Sigmoid colon (tissue), 7 donors: ENCODE data around the gene SLC6A3. TPM values are rescaled to one million over a fixed set of nuclear protein-coding genes. Genes with fewer than 3 reads are reported as not detected.

ENCODE experiments used
- DNase-seq: peaks from one replicate; pipeline ENCODE4 v3.0.0-alpha.2; 2019
- H3K27ac ChIP-seq, 4 donors: fragments of 200-600 bp; sonication (generic); one replicate each; pipeline ENCODE4 v1.5.1; 2016 to 2019; ENCODE audit warnings: mild to moderate bottlenecking in 1 of 4
- H3K27me3 ChIP-seq, 3 donors: fragments of 200-600 bp; sonication (generic); one replicate each; pipeline ENCODE4 v1.5.1; 2019; ENCODE audit warnings: mild to moderate bottlenecking in 1 of 3
- H3K36me3 ChIP-seq, 4 donors: fragments of 200-600 bp; sonication (generic); one replicate each; pipeline ENCODE4 v1.5.1; 2016 to 2019
- H3K4me1 ChIP-seq, 4 donors: fragments of 200-600 bp; sonication (generic); one replicate each; pipeline ENCODE4 v1.5.1; 2017 to 2019
- H3K4me3 ChIP-seq, 4 donors: fragments of 200-600 bp; sonication (generic); one replicate each; pipeline ENCODE4 v1.5.1; 2017 to 2019; ENCODE audit warnings: mild to moderate bottlenecking in 2 of 4, moderate library complexity in 1 of 4
- H3K9me3 ChIP-seq, 4 donors: fragments of 200-600 bp in 3 of 4; sonication (generic) in 3 of 4; one replicate each; pipeline versions ENCODE4 v1.5.1 to v1.6.1; 2013 to 2019
- EP300 ChIP-seq, 4 donors: sonication (generic); formaldehyde crosslinking; IDR thresholded peaks; one replicate each; pipeline ENCODE4 v1.6.1; 2017; ENCODE audit warnings: antibody characterized with exemption in 4 of 4
- POLR2A ChIP-seq, 2 donors: fragments of 450-650 bp; IDR thresholded peaks; one replicate each; pipeline ENCODE4 v1.6.1; 2016; ENCODE audit warnings: antibody characterized with exemption in 2 of 2, mild to moderate bottlenecking in 2 of 2, moderate library complexity in 2 of 2
- POLR2AphosphoS5 ChIP-seq, 4 donors: sonication (generic); formaldehyde crosslinking; IDR thresholded peaks; one replicate each; pipeline ENCODE4 v1.6.1; 2017; ENCODE audit warnings: antibody characterized with exemption in 4 of 4
- WGBS, 2 donors: extraction: QIAGEN DNeasy Blood & Tissue Kit; methylation state at CpG; one replicate each; pipeline ENCODE4 v1.1.7; 2013; 5-methylcytosine and 5-hydroxymethylcytosine counted together
- intact Hi-C: fragments of 100-400 bp; cut with DNase I; formaldehyde crosslinking; loops from one replicate; pipeline ENCODE4 v1.15.1; 2023
- polyA plus RNA-seq, 3 donors: library from polyadenylated mRNA; stranded (reverse); fragments of 200-250 nt; gene quantifications; one replicate each; pipeline ENCODE4 v1.2.3, GENCODE V29; 2013
- total RNA-seq, 4 donors: library from RNA; depleted of rRNA; stranded (reverse); fragments of >200 nt; gene quantifications; one replicate each; pipeline ENCODE4 v1.1.0, GENCODE V29; 2016
- TF ChIP-seq, protein P1 (sequence below), 4 experiments: fragments of 450-650 bp in 3 of 4; fragments of 200-600 bp in 1 of 4; IDR thresholded peaks; one replicate each; pipeline ENCODE4 v1.5.1; 2016 to 2019; ENCODE audit warnings: antibody characterized with exemption in 4 of 4, mild to moderate bottlenecking in 3 of 4, moderate library complexity in 2 of 4
- donor health status: healthy with polysubstance abuse.
- donor health status: Bipolar disorder and iron deficiency.
- donor health status: healthy.

Gene SLC6A3
- total and polyA plus RNA-seq, 7 donors, result 0.06 TPM; not detected in 6

- H3K9me3 ChIP-seq, result no peaks in the 10 kb centered on the region
- H3K4me1 ChIP-seq, result peaks cover 0 to 21% (median 19%) of the 10 kb centered on the region in 4 donors
- intact Hi-C loops, result no loop called here
- 49 to 71% methylated on average over 9 of the region's 9 CpGs for WGBS, 2 donors
- H3K27me3 ChIP-seq, result peaks cover 35 to 95% (median 70%) of the 10 kb centered on the region in 3 donors
- TF ChIP-seq, protein P1, sequence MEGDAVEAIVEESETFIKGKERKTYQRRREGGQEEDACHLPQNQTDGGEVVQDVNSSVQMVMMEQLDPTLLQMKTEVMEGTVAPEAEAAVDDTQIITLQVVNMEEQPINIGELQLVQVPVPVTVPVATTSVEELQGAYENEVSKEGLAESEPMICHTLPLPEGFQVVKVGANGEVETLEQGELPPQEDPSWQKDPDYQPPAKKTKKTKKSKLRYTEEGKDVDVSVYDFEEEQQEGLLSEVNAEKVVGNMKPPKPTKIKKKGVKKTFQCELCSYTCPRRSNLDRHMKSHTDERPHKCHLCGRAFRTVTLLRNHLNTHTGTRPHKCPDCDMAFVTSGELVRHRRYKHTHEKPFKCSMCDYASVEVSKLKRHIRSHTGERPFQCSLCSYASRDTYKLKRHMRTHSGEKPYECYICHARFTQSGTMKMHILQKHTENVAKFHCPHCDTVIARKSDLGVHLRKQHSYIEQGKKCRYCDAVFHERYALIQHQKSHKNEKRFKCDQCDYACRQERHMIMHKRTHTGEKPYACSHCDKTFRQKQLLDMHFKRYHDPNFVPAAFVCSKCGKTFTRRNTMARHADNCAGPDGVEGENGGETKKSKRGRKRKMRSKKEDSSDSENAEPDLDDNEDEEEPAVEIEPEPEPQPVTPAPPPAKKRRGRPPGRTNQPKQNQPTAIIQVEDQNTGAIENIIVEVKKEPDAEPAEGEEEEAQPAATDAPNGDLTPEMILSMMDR (IDR thresholded peaks at IDR 0.05), result no peak
- TF ChIP-seq POLR2A (IDR thresholded peaks at IDR 0.05), result no peak
- TF ChIP-seq POLR2AphosphoS5 (IDR thresholded peaks at IDR 0.05), result no peak
- TF ChIP-seq EP300 (IDR thresholded peaks at IDR 0.05), result no peak
- DNase-seq, result no peak
- H3K36me3 ChIP-seq, result no peaks in the 10 kb centered on the region
- no peak overlapping the region for H3K27ac ChIP-seq
- H3K4me3 ChIP-seq, result no peak overlapping the region
These were observed 2.1 kb downstream of the SLC6A3 start for GRCh38 chr5:1443171-1443570.

- no peak for DNase-seq
- Histone ChIP-seq H3K27ac (no peak overlapping the region), H3K4me3 (no peak overlapping the region), H3K4me1 (peaks cover 0 to 21% (median 19%) of the 10 kb centered on the region in 4 donors), H3K27me3 (peaks cover 32 to 93% (median 70%) of the 10 kb centered on the region in 3 donors), H3K9me3 (no peaks in the 10 kb centered on the region), H3K36me3 (no peaks in the 10 kb centered on the region)
- intact Hi-C loops, result no loop called here
- WGBS, 2 donors, result 72 to 73% methylated on average over 36 of the region's 36 CpGs
- TF ChIP-seq EP300 (IDR thresholded peaks at IDR 0.05) (no peak), POLR2AphosphoS5 (IDR thresholded peaks at IDR 0.05) (no peak), POLR2A (IDR thresholded peaks at IDR 0.05) (no peak)
- TF ChIP-seq, protein P1 (IDR thresholded peaks at IDR 0.05), result no peak
These were observed 2.8 kb downstream of the SLC6A3 start for GRCh38 chr5:1442222-1443145.

DNA sequence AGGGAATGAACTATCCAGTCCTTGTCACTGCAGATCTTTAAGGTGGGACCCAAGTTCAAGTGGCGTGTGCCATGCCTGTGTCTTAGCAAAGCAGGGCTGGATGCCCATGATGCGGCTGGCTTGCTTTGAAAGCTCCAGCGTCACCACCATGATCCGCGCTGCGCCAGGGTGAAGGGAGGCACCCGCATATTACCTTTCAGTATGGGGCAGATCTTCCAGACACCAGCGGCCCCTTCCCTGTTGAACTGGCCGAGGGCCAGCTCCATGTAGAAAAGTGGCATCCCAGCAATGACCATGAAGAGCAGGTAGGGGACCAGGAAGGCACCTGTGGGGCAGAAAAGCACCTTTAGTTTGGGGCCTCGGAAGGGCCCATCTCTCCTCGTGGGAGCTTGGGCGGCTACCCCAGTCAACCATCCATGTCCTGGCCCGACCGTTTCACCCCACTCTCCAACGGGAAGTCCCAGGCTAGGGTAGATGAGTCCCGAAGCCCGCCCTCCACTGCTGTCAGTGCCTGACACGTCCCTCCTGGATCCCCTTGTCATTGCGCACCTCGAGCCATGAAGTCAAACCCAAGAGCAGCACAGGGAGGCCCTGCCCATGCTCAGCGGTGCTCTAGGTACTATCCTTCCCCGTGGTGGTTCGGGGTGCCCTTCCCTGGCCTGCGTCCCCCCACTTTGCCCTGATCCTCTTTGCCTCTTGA, 3.9 kb downstream of the SLC6A3 start:
- intact Hi-C loops, result no loop called here
- H3K4me1 ChIP-seq, result peaks cover 0 to 21% (median 19%) of the 10 kb centered on the region in 4 donors
- H3K36me3 ChIP-seq, result no peaks in the 10 kb centered on the region
- H3K9me3 ChIP-seq, result no peaks in the 10 kb centered on the region
- H3K27ac ChIP-seq, result no peak overlapping the region
- WGBS, 2 donors, result 90 to 91% methylated on average over 24 of the region's 24 CpGs
- H3K4me3 ChIP-seq, result no peak overlapping the region
- DNase-seq, result no peak
- H3K27me3 ChIP-seq, result peaks cover 32 to 82% (median 62%) of the 10 kb centered on the region in 3 donors
- TF ChIP-seq POLR2A (IDR thresholded peaks at IDR 0.05) (no peak), POLR2AphosphoS5 (IDR thresholded peaks at IDR 0.05) (no peak), EP300 (IDR thresholded peaks at IDR 0.05) (no peak)
- TF ChIP-seq, protein P1 (IDR thresholded peaks at IDR 0.05), result no peak

GRCh38 chr5:1440098-1440493, 5.1 kb downstream of the SLC6A3 start:
- Histone ChIP-seq H3K4me1 (peaks cover 0 to 10% (median 8%) of the 10 kb centered on the region in 4 donors), H3K27ac (no peak overlapping the region), H3K27me3 (peaks cover 21 to 70% (median 49%) of the 10 kb centered on the region in 3 donors), H3K4me3 (no peak overlapping the region), H3K9me3 (no peaks in the 10 kb centered on the region), H3K36me3 (no peaks in the 10 kb centered on the region)
- TF ChIP-seq EP300 (IDR thresholded peaks at IDR 0.05) (no peak), POLR2A (IDR thresholded peaks at IDR 0.05) (no peak), POLR2AphosphoS5 (IDR thresholded peaks at IDR 0.05) (no peak)
- TF ChIP-seq, protein P1 (IDR thresholded peaks at IDR 0.05), result no peak
- no peak for DNase-seq
- 87 to 92% methylated on average over 3 of the region's 3 CpGs for WGBS, 2 donors
- intact Hi-C loops, result no loop called here
